HCT116 (cell line): ENCODE results near the gene TMEM138. TPM values are rescaled to one million over a fixed set of nuclear protein-coding genes. Genes with fewer than 3 reads are reported as not detected.

Experiments
- ATAC-seq: fragments of 200-7000 bp; cut with Tn5 transposase; 2 replicates; pipeline ENCODE4 v1.9.1; 2020; ENCODE audit warnings: mild to moderate bottlenecking, moderate library complexity
- BruUV-seq: library from RNA; stranded (reverse); fragments of 400-500 nt; replicated peaks from 2 replicates; lab custom pipeline; 2021; lab: Mats Ljungman, UMichigan
- CTCF ChIA-PET: fragments of 300-600 bp; sonication (Branson Sonifier 250); formaldehyde crosslinking; loops from one replicate; lab custom pipeline; 2021; ENCODE audit warnings: antibody characterized with exemption; lab: Charles Lee
- POLR2A ChIA-PET: fragments of 300-600, 350-600 bp; sonication (Branson Sonifier 250); formaldehyde crosslinking; loops from one replicate; lab custom pipeline; 2021; ENCODE audit warnings: antibody characterized with exemption; lab: Charles Lee
- RAD21 ChIA-PET, 2 experiments: fragments of 300-600 bp; sonication (Branson Sonifier 250); formaldehyde crosslinking; loops; one replicate each; lab custom pipeline; 2023; ENCODE audit warnings: low total read pairs in 2 of 2; ENCODE audit not compliant: uncharacterized antibody in 2 of 2, unreplicated experiment in 2 of 2, low non-redundant PET in 1 of 2; lab: Charles Lee
- DNase-seq: peaks from one replicate; pipeline ENCODE4 v3.0.0-alpha.2; 2010; ENCODE audit warnings: low read depth, low spot score
- H2AFZ ChIP-seq: fragments of 200-600 bp; shearing (Covaris generic), sonication (generic); 2 replicates; pipeline ENCODE4 v1.6.1; 2017; ENCODE audit warnings: low read depth, mixed run types, mixed read lengths, antibody characterized with exemption, low read length; ENCODE audit not compliant: poor library complexity, severe bottlenecking
- H3K27ac ChIP-seq: 2 replicates; pipeline ENCODE4 v1.5.1; 2012; ENCODE audit warnings: low read depth, low read length
- H3K27me3 ChIP-seq: fragments of 200-600 bp; sonication (generic); 2 replicates; pipeline ENCODE4 v1.6.1; 2016; ENCODE audit warnings: mixed run types, low read length, mixed read lengths; ENCODE audit not compliant: insufficient read depth
- H3K36me3 ChIP-seq, 2 experiments: fragments of 200-500 bp in 1 of 2; fragments of 200-600 bp in 1 of 2; sonication (Bioruptor generic) in 1 of 2; sonication (generic) in 1 of 2; 2 replicates each; pipeline versions ENCODE4 v1.5.1 to v1.6.1; 2014 to 2016; ENCODE audit warnings: low read length in 2 of 2, inconsistent platforms in 1 of 2, mixed read lengths in 1 of 2, mixed run types in 1 of 2; ENCODE audit not compliant: insufficient read depth in 2 of 2, control insufficient read depth in 1 of 2
- H3K4me1 ChIP-seq, 2 experiments: fragments of 200-600 bp in 1 of 2; sonication (generic) in 1 of 2; 2 replicates each; pipeline versions ENCODE4 v1.5.1 to v1.6.1; 2012 to 2017; ENCODE audit warnings: low read length in 2 of 2, inconsistent platforms in 1 of 2, mild to moderate bottlenecking in 1 of 2, mixed read lengths in 1 of 2, mixed run types in 1 of 2, moderate library complexity in 1 of 2; ENCODE audit not compliant: insufficient read depth in 2 of 2, control insufficient read depth in 1 of 2
- H3K4me2 ChIP-seq: fragments of 200-600 bp; sonication (generic); 2 replicates; pipeline ENCODE4 v1.6.1; 2017; ENCODE audit warnings: mixed run types, low read length, mixed read lengths
- H3K4me3 ChIP-seq, 2 experiments: fragments of 200-600 bp in 1 of 2; sonication (generic) in 1 of 2; replicated peaks in 1 of 2; 2 replicates each; pipeline ENCODE4 v1.5.1; 2011 to 2016; ENCODE audit warnings: low read length in 2 of 2, control low read depth in 1 of 2, low read depth in 1 of 2, mild to moderate bottlenecking in 1 of 2, mixed read lengths in 1 of 2, mixed run types in 1 of 2
- H3K79me2 ChIP-seq: fragments of 200-600 bp; sonication (generic); 2 replicates; pipeline ENCODE4 v1.6.1; 2017; ENCODE audit warnings: mild to moderate bottlenecking, mixed run types, low read length, moderate library complexity, mixed read lengths; ENCODE audit not compliant: insufficient read depth
- H3K9ac ChIP-seq: fragments of 200-600 bp; sonication (generic); 2 replicates; pipeline ENCODE4 v1.6.1; 2016; ENCODE audit warnings: low read length, mixed read lengths
- H3K9me2 ChIP-seq: fragments of 200-600 bp; sonication (generic), shearing (Covaris generic); 2 replicates; pipeline ENCODE4 v1.6.1; 2017; ENCODE audit warnings: mixed run types, mild to moderate bottlenecking, moderate library complexity; ENCODE audit not compliant: insufficient read depth
- H3K9me3 ChIP-seq, 2 experiments: fragments of 200-500 bp in 1 of 2; fragments of 200-600 bp in 1 of 2; sonication (Bioruptor generic) in 1 of 2; sonication (generic) in 1 of 2; 2 replicates each; pipeline ENCODE4 v1.6.1; 2014 to 2017; ENCODE audit warnings: low read length in 2 of 2, mixed read lengths in 2 of 2, inconsistent platforms in 1 of 2, low read depth in 1 of 2, mild to moderate bottlenecking in 1 of 2, mixed run types in 1 of 2, moderate library complexity in 1 of 2; ENCODE audit not compliant: control insufficient read depth in 1 of 2, insufficient read depth in 1 of 2
- H4K20me1 ChIP-seq: fragments of 200-600 bp; sonication (generic), shearing (Covaris generic); 2 replicates; pipeline ENCODE4 v1.6.1; 2017; ENCODE audit warnings: mixed run types, mild to moderate bottlenecking, moderate library complexity; ENCODE audit not compliant: insufficient read depth
- CBX3 ChIP-seq: IDR thresholded peaks from 2 replicates; pipeline ENCODE4 v1.6.1; 2012; ENCODE audit warnings: low read depth
- CEBPB ChIP-seq: IDR thresholded peaks from 2 replicates; pipeline ENCODE4 v1.6.1; 2012; ENCODE audit warnings: low read depth
- ELF1 ChIP-seq: IDR thresholded peaks from 2 replicates; pipeline ENCODE4 v1.6.1; 2012; ENCODE audit warnings: low read depth, borderline replicate concordance
- EZH2 ChIP-seq: fragments of 200-600 bp; sonication (generic); IDR thresholded peaks from 2 replicates; pipeline ENCODE4 v1.6.1; 2017; ENCODE audit warnings: antibody characterized with exemption, mixed run types
- POLR2A ChIP-seq: IDR thresholded peaks from 2 replicates; pipeline ENCODE4 v1.7.0; 2011; ENCODE audit warnings: borderline replicate concordance; ENCODE audit not compliant: insufficient read depth, insufficient read length; ENCODE audit errors: extremely low read depth
- POLR2AphosphoS5 ChIP-seq: IDR thresholded peaks from 2 replicates; pipeline ENCODE4 v1.6.1; 2011; ENCODE audit warnings: mild to moderate bottlenecking, low read depth, low read length, moderate library complexity
- SRF ChIP-seq: IDR thresholded peaks from 2 replicates; pipeline ENCODE4 v1.6.1; 2012; ENCODE audit warnings: low read depth
- TCF7L2 ChIP-seq: IDR thresholded peaks from 2 replicates; pipeline ENCODE4 v1.7.0; 2011; ENCODE audit warnings: borderline replicate concordance, inconsistent platforms; ENCODE audit not compliant: insufficient read depth, insufficient read length; ENCODE audit errors: extremely low read depth
- YY1 ChIP-seq: IDR thresholded peaks from 2 replicates; pipeline ENCODE4 v1.6.1; 2011; ENCODE audit warnings: low read length, low read depth, moderate library complexity, mild to moderate bottlenecking; ENCODE audit not compliant: insufficient replicate concordance; ENCODE audit errors: extremely low read depth
- ZFX ChIP-seq: fragments of 450-650 bp; IDR thresholded peaks from 2 replicates; pipeline ENCODE4 v1.6.1; 2017
- intact Hi-C: fragments of 100-400 bp; cut with micrococcal nuclease; formaldehyde crosslinking; loops from 2 replicates; pipeline ENCODE4 v1.10.0; 2022
- total RNA-seq: library from RNA; stranded (reverse); gene quantifications from one replicate; pipeline ENCODE4 v1.2.1, GENCODE V29; 2021; ENCODE audit not compliant: unreplicated experiment
- TF ChIP-seq, protein P1 (sequence below): IDR thresholded peaks from 2 replicates; pipeline ENCODE4 v1.6.1; 2012; ENCODE audit warnings: low read depth
- TF ChIP-seq, protein P2 (sequence below): IDR thresholded peaks from 2 replicates; pipeline ENCODE4 v1.6.1; 2012
- TF ChIP-seq, protein P3 (sequence below): IDR thresholded peaks from 2 replicates; pipeline ENCODE4 v1.6.1; 2012

The TMEM138 gene
- total RNA-seq, 1 experiment from 2014 or later: 45.0 TPM

DNA sequence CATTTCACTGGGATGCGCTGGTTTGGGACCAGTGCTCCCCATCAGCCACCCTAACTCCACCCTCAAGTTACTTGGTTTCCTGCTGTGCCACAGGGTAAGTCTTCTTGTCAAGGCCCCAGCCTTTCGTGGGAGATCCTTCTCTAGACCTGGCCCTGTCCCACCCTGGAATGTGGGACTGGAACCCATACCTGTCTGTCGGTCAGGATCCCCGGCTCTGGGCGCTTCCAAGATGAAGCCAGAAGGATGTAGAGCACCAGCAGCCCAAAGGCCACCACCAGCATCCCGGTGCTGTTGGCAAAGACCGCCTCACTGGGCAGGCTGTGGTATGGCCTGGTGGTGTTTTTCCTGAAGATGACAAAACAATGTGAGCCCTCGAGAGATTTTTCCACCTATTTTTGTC lies 11.4 kb upstream of the TMEM138 start:
- intact Hi-C loops: no loop called here

More for the DNA sequence above, 11.4 kb upstream of the TMEM138 start:
- ChIA-PET POLR2A (interaction anchor here (1.8 kb wide), 1 partner anchor 11 kb away, joined by 5 read pairs; the partner anchor contains the start of genes CYB561A3 and TMEM138), CTCF (no interaction called here), RAD21 (no interaction called here)
- no peaks in the 10 kb centered on the region for H3K4me1 ChIP-seq
- no peaks in the 10 kb centered on the region for H4K20me1 ChIP-seq
- ATAC-seq (no peak), DNase-seq (no peak)
- H3K9me3 ChIP-seq: no peaks in the 10 kb centered on the region
- no peak overlapping the region for H3K4me3 ChIP-seq
- no peak overlapping the region for H2AFZ ChIP-seq
- BruUV-seq: no TSS peak
- H3K9me2 ChIP-seq: no peaks in the 10 kb centered on the region
- TF ChIP-seq, protein P1, sequence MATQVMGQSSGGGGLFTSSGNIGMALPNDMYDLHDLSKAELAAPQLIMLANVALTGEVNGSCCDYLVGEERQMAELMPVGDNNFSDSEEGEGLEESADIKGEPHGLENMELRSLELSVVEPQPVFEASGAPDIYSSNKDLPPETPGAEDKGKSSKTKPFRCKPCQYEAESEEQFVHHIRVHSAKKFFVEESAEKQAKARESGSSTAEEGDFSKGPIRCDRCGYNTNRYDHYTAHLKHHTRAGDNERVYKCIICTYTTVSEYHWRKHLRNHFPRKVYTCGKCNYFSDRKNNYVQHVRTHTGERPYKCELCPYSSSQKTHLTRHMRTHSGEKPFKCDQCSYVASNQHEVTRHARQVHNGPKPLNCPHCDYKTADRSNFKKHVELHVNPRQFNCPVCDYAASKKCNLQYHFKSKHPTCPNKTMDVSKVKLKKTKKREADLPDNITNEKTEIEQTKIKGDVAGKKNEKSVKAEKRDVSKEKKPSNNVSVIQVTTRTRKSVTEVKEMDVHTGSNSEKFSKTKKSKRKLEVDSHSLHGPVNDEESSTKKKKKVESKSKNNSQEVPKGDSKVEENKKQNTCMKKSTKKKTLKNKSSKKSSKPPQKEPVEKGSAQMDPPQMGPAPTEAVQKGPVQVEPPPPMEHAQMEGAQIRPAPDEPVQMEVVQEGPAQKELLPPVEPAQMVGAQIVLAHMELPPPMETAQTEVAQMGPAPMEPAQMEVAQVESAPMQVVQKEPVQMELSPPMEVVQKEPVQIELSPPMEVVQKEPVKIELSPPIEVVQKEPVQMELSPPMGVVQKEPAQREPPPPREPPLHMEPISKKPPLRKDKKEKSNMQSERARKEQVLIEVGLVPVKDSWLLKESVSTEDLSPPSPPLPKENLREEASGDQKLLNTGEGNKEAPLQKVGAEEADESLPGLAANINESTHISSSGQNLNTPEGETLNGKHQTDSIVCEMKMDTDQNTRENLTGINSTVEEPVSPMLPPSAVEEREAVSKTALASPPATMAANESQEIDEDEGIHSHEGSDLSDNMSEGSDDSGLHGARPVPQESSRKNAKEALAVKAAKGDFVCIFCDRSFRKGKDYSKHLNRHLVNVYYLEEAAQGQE: no peak
- no peak for TF ChIP-seq POLR2A
- no peak for TF ChIP-seq EZH2
- no peak for TF ChIP-seq CBX3
- no peak for TF ChIP-seq CEBPB
- TF ChIP-seq, protein P2, sequence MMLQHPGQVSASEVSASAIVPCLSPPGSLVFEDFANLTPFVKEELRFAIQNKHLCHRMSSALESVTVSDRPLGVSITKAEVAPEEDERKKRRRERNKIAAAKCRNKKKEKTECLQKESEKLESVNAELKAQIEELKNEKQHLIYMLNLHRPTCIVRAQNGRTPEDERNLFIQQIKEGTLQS: no peak
- no peak for TF ChIP-seq POLR2AphosphoS5
- no peak for TF ChIP-seq SRF
- TF ChIP-seq, protein P3, sequence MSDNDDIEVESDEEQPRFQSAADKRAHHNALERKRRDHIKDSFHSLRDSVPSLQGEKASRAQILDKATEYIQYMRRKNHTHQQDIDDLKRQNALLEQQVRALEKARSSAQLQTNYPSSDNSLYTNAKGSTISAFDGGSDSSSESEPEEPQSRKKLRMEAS: no peak
- TF ChIP-seq YY1: no peak
- TF ChIP-seq ZFX: no peak
- no peak for TF ChIP-seq TCF7L2
- no peak for TF ChIP-seq ELF1
- H3K79me2 ChIP-seq: no peaks in the 10 kb centered on the region
- no peak overlapping the region for H3K4me2 ChIP-seq
- H3K27me3 ChIP-seq: no peaks in the 10 kb centered on the region
- no peak overlapping the region for H3K9ac ChIP-seq
- peaks cover 7 to 8% of the 10 kb centered on the region in 2 experiments; a peak in 3 of 4 replicates for H3K36me3 ChIP-seq
- no peak overlapping the region for H3K27ac ChIP-seq
